ENCODE measurements around the gene FBXW9.

The FBXW9 gene

DNA sequence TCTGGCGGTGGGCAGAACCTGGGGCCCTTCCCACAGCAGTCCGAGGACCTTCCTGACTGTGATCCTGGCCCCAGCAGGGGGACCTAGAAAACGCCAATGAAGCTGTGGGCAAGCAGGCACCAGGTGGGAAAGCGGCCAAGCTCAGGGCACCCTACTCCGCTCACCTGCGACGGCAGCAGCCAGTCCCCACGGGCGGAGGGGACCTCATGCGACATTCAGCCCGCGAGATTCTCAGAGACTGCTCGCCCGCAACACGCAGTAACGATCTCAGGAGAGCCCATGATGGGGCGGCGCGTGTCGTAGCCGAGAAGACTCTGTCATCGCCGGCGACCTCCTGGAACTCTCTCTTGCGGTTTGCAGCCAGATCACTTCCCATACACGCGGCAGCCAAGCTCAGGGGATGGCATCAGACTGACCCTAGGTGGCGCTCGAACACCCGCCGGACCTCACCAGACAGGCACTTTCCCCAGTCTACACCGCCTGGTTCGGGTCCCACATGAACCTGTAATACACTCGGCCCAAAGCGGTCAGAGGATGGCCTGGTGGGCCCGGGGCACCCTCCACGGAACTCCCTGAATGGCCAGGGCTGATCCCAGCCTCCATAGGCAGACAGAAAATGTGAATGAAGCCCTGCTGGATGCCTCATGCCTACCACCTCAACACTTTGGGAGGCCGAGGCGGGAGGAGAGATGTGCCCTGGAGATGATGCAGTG lies 56.4 kb downstream of the FBXW9 start:
- TF ChIP-seq ZNF274 (IDR thresholded peaks at IDR 0.05; ENCODE audit: low read depth, low read length) = no peak
- H3K4me3 ChIP-seq (ENCODE audit: low read length) = no peak overlapping the region
